SW480 (cell line): ENCODE measurements around the gene ZFY.
"Not testable (repeated sequence)": the region's sequence is repeated elsewhere in the genome, so short reads cannot be mapped to it uniquely, and the experiment has no call there.

Experiments used
- DNase-seq: peaks from one replicate; pipeline ENCODE4 v3.0.0-alpha.2; 2016; ENCODE audit warnings: low spot score

Gene ZFY

DNA sequence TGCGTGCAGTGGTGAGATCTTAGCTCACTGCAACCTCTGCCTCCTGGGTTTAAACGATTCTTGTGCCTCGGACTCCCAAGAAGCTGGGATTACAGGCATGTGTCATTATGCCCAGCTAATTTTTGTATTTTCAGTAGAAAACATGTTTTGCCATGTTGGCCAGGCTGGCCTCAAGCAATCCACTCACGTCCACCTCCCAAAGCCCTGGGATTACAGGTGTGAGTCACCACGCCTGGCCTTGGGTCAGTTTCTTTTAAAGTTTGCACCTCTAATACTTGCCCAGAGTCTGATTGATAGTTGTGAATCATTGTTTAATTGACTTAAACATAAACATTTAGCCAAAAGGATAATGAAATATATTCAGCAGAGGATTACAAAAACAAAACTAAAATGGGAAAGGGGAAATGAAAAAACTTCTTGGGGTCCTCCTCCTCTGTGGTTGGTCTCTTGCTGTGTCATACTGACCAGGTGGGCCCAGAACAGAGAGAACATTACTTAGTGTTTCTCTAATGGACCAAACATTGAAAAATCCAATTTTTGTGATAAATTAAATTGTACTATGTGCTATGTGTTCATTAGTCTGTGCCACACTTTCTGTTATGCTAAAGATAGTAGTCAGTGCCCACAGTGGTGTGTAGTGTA is 38.0 kb downstream of the ZFY start:
- no peak for DNase-seq

DNA sequence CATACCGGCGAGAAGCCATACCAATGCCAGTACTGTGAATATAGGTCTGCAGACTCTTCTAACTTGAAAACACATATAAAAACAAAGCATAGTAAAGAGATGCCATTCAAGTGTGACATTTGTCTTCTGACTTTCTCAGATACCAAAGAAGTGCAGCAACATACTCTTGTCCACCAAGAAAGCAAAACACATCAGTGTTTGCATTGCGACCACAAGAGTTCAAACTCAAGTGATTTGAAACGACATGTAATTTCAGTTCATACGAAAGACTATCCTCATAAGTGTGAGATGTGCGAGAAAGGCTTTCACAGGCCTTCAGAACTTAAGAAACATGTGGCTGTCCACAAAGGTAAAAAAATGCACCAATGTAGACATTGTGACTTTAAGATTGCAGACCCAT is 44.1 kb downstream of the ZFY start:
- no peak for DNase-seq

DNA sequence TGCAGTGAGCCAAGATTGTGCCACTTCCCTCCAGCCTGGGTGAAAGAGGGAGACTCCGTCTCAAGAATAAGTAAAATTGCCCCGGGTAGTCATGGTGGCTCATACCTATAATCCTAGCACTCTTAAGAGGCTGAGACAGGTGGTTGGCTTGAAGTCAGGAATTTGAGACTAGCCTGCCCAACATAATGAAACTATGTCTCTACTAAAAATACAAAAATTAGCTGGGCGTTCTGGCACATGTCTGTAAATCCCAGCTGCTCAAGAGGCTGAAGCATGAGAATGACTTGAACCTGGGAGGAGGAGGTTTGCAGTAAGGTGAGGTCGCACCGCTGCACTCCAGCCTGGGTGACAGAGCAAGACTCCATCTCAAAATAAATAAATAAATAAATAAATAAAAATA is 49.3 kb downstream of the ZFY start:
- DNase-seq = no peak

DNA sequence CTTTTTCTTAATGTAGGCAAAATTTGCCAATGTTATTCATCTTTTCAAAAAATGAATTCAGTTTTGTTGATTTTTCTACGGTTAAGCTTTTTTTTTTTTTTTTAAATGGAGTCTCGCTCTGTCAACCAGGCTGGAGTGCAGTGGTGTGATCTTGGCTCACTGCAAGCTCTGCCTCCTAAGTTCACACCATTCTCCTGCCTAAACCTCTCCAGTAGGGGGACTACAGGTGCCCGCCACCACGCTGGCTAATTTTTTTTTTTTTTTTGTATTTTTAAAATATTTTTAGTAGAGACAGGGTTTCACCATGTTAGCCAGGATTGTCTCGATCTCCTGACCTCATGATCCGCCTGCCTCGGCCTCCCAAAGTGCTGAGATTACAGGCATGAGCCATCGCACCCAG is 52.0 kb downstream of the ZFY start:
- DNase-seq = not testable (repeated sequence)

DNA sequence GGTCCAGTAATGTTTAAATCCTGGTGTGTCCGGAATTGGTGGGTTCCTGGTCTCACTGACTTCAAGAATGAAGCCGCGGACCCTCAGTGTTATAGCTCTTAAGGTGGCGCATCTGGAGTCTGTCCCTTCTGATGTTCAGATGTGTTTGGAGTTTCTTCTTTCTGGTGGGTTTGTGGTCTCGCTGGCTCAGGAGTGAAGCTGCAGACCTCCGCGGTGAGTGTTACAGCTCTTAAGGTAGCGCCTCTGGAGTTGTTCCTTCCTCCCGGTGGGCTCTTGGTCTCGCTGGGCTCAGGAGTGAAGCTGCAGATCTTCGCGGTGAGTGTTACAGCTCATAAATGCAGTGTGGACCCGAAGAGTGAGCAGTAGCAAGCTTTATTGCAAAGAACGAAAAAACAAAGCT is 62.2 kb downstream of the ZFY start:
- DNase-seq = not testable (repeated sequence)

DNA sequence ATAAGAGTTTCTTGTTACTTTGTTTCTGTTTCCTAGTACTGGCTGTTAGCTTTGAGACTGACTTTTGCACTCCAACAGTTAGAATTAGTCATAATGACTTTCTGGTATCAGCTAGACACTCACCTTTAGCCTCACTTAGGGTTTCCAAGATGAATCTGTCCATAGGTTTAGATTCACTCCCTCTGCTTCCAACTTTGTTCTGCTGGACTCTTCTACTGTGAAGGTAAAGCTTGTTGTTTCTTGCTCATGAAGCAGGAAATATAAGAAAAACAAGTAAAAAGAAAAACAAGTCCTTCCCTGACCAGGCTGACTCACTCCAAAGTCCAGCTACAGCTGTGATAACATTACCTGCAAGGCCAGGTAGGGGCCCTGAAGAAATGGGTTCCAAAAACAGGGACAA is 67.0 kb downstream of the ZFY start:
- no peak for DNase-seq

DNA sequence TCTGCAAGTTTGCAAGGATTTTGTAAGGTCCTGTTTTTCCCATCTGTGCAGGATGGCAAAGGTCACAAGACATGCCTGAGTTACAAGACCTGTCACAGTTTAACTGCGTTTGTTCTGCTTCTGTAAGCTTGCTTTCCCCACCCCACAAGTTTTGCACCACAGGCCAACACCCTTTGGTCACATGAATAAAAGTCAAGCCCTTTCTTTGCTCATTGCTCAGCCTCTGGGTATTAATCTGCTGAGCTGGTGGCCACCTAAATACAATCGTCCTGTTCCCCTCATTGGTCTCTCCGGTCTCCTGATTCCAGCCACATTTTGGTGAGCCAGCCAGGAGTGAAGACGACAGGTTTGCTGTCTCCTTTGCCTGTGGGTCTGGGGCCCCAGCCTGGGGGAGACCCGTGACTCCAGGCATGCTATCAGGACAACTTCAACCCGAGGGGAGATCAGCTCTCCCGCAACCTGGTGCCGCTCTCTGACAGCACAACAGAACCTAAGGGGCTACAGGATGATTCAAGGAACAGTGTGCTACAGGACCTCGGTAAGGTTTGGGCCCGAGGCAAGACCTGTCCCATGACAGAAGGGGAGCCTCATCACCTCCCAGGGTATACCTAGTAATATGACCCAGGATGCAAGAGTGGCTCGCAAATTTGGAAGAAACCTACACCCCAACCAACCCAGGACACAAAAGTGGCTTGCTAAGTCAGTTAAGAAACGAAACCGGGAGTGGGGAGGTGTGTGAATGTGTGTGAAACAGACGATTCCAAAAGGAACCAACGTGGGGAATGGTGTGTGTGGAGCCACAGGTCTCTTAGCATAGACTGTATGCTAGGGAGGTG is 67.7 kb downstream of the ZFY start:
- no peak for DNase-seq

DNA sequence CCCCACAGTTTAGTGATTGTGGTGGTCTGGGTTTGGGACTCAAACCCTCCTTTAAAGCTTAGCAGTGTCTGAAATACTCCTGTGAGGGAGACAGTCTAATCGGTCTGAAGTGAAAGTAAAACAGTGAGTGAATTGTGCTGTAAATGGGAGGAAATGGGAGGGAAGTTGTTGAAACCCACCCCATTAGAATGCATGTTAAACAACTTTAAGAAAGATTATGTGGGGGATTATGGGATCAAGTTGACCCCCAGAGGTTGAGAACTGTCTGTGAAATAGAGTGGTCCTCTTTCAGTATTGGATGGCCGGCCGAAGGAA is 68.3 kb downstream of the ZFY start:
- DNase-seq = no peak

DNA sequence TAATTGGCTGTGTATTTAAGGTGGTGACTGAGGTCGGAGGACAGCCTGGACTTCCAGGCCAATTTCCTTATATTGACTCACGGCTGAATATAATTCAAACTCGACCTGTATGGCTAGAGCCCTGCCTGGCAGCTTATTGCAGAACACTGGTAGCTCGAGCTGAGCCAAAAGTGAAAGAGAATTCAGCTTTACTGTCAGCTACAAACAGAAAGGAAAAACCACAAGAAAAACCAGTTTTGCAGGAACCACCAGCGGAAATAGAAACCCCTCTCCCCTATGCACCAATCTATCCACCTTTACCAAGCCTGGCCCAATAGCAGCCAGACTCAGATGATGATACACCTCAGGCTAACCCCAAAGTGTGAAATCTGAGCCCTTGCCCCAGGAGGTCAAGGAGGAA is 68.7 kb downstream of the ZFY start:
- no peak for DNase-seq

DNA sequence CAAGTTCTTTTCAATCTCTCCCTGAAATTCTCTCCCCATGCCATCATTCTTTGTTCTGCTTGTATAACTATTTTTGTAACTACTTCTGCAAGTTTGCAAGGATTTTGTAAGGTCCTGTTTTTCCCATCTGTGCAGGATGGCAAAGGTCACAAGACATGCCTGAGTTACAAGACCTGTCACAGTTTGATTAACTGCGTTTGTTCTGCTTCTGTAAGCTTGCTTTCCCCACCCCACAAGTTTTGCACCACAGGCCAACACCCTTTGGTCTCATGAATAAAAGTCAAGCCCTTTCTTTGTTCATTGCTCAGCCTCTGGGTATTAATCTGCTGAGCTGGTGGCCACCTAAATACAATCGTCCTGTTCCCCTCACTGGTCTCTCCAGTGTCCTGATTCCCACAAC is 70.8 kb downstream of the ZFY start:
- DNase-seq = not testable (repeated sequence)

DNA sequence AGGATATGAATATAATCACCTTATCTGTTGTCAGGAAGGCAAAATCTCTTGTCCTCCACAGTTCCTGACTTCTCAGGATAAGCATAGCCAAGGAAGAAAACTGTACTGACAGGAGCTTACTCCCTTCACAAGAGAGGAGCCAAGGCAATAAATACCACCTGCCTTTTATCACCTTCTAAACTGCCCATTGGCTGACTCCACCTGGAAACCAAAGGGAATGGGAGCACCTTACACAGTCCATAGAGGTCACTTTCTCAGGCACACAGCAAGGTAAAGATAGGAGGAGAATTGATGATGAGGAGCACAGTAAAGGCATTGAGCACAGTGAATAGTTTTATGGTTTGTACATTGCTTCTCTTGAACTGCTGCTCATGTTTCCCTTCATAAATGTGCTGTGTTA is 72.8 kb downstream of the ZFY start:
- DNase-seq = no peak

DNA sequence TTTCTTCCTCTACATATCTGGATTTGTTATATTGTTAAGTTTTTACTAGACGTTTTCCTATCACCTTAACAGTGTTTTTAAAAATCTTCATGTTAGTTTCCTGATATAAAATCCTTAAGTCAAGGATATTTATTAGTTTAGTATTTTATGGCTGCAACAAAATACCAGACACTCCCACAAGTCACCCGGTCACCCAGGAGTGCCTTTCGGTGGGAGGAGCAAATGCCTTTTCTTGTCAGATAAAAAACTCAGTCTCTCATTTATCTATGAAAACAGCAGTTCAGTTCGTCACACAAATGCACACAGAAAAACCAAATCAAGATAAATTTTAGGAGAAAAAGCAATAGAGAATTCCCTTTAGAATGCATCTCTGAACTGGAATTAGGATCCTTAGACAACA is 77.0 kb downstream of the ZFY start:
- DNase-seq = no peak

DNA sequence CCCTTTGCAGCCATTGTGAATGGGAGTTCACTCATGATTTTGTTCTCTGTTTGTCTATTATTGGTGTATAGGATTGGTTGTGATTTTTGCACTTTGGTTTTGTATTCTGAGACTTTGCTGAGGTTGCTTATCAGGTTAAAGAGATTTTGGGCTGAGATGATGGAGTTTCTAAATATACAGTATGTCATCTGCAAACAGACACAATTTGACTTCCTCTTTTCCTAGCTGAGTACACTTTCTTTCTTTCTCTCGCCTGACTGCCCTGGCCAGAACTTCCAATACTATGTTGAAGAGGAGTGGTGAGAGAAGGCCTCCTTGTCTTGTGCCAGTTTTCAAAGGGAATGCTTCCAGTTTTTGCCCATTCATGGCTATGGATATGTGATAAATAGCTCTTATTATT is 81.4 kb downstream of the ZFY start:
- DNase-seq = no peak

DNA sequence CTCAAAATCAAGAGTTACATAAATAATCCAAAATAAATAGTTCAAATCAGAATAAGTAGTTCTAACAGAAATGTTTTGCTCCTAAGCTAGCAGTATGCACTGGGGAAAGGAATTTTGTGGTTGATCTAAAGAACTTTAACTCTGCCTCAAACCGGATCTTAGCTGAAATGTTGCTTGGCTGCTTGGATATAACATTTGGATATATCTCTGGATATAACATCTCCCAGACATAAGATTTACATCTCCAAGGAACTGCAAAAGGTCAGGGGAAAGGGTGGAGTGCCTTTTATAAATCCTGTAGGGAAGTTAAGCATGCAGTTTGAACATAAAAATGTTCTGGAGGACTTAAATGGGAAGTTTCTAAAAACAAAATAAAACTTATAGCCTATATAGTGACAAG is 83.4 kb downstream of the ZFY start:
- DNase-seq = no peak

DNA sequence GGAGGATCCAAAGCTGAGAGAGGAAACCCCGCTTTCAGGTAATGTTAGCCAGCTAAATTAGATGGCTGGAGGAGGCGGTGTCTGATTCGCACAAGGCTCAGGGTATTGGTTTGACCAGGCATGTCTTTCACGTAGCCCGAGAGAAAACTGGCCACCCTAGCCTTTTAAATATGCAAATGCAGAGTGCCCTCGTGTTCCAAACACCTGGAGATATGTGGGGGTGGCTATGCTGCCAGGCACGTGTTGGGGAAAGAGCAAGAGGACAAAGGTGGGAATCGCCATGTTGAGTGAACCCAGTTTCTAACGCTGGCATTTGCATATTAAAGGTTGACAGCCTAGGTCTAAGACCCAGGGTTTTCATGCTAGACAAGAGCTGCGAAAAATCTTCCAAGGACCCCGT is 84.4 kb downstream of the ZFY start:
- no peak for DNase-seq

DNA sequence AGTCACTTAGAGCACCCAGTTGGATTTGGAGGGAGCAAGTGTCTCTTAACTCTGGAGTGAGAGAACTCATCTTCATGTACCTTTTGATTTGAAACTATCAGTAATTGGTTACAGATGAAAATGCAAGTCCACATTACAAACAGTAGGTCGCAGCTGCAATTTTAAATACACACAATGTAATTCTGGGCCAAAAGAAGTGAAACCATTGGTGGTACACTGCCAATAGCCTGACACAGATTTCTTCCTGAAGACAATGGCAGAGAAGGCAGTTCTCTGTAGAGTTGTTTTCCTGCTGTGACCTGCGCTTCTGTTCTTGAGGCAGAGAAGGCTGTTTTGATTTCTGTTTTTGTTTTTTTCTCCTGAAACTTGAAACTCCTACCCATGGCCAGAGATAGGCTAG is 86.0 kb downstream of the ZFY start:
- DNase-seq = no peak

DNA sequence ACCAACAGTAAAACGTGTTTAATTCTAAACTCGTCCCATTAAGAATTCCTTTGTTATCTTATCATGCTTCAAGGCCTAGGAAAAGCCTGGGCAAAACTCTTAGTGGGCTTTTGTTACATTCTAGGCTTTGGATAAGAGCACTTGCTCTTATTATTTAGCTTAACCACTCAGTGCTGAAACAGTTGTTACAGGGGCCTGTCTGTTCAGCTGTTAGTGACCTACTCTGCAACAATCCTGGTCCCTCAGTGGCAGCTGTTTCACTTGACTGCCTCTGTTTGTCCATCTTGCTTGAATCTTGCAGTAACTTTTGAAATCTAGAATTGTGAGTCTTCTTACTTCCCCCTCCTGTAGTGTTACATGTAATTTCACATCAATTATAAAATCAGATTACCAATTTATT is 88.4 kb downstream of the ZFY start:
- no peak for DNase-seq

DNA sequence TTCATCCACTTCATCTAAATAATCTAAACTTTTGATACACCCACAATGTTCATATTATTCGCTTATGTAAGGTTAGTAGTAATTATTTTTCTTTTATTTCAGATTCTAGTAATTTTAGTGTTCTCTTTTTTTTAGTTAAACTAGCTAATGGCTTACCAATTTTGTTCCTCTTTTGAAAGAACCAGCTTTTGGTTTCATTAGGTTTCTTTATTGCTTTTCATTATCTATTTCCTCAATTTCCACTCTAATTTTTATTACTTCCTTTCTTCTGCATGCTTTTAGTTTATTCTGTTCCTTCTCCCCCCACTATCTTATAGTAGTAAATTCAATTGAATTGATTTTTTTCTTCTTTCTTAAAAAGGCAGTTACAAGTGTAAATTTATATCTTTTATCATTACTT is 90.2 kb downstream of the ZFY start:
- no peak for DNase-seq
